ENCODE data around the gene OSBPL3.

- TF ChIP-seq CTCF (IDR thresholded peaks at IDR 0.05) (no peak), POLR2A (IDR thresholded peaks at IDR 0.05) (no peak)
These were observed 12.3 kb upstream of the OSBPL3 start for GRCh38 chr7:24992314-24992713.
